GM18511 (cell line): ENCODE results near the gene KCNJ10.

Experiments used
- ATAC-seq: cut with Tn5 transposase; IDR thresholded peaks from one replicate; pipeline ENCODE4 v1.9.1; 2021; ENCODE audit warnings: mild to moderate bottlenecking, moderate library complexity; ENCODE audit not compliant: unreplicated experiment

KCNJ10 gene

DNA sequence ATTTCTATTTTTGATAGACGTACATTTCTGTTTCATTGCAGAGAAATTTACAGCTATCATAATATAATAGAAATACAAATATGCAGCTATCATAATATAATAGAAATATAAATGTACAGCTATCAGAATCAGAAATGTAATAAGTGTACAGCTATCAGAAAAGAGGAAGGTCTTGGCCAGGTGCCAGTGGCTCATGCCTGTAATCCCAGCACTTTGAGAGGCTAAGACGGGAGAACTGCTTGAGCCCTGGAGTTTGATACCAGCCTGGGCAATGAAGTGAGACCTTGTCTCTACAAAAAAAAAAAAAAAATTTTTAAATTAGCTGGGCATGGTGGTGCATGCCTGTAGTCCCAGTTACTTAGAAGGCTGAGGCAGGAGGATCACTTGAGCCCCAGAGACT, 76.0 kb downstream of the KCNJ10 start:
- ATAC-seq, result no peak

DNA sequence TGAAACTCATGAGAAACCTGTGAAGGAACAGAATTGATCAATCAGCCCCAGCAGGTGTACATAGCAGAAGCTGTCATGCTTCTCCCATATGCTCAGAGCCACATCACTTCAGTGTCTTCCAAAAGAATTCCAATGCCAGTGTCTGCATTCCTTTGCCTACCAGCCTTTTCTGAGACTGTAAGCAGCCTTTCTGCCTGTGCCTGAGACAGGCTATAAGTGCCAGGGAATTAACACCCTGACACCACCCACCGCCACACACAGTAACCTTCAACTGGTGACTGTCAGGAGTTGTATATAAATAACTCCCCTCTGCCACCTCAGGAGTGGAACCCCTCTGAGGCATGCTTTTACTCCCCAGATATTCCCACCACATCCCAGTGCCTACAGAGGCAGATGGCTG, 77.8 kb downstream of the KCNJ10 start:
- ATAC-seq, result no peak

DNA sequence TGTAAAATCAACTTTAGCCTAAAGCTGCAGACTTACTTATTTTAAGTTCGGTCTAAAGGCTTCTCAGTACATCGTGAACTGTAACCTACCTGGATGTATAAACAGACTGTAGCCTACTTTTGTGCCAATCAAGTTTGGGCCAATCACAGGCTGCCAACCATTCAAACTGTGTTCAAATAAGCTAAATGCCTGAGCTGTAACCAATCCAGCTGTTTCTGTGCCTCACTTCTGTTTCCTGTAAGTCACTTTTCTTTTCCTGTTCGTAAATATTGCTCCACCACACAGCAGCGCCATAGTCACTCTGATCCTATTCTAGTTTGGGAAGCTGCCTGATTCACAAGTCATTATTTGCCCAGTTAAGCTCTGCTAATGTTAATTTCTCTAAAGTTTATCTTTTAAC, 78.4 kb downstream of the KCNJ10 start:
- no peak for ATAC-seq

DNA sequence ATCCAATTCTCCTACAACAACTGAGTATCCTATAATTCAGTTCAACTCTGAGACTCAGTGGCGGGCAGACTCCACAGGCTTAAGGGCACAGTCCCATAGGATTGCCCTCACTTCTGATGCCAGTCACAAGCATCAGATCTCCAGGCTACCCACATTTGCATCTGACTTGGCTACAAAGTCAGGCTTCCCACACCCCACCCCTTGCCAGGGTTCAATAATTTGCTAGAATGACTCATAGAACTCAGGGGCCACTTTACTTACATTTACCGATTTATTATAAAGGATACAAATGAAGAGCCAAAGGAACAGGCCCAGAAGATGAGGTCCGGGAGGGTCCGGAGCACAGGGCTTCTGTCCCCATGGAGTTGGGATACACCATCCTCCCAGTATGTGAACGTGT, 80.0 kb downstream of the KCNJ10 start:
- no peak for ATAC-seq

DNA sequence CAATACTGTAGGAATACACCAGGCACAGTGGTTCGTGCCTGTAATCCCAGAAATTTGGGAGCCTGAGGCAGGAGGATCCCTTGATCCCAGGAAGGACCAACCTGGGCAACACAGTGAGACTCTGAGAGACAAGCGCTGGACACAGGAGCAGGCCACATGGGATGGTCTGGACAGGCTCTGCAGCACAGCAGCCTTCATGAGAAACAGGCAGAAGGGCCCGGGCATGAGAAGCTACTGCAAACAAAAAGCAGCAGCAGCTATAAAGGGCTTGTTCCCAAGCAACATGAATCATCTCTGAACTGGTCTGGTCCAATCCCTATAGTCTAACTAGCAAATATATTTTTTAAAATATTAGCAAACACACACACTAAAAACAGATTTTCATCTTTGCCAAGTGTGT, 80.4 kb downstream of the KCNJ10 start:
- no peak for ATAC-seq

DNA sequence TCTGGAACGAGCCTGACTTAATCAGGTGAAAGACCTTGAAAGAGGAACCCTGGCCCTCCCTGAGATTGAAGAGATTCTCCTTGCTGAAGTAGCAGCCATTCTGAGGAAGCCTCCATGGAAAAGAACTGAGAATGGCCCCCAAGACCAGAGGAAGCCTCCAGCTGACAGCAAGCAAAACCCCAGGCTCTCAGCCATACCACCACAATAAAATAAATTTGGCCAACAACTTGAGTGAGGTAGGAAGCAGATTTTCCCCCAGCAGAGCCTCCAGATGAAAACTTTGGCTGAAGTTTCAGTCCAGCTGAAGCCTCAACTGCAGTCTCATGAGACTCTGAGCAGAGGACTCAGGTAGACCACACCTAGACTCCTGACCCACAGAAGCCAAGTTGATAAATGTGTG, 82.0 kb downstream of the KCNJ10 start:
- no peak for ATAC-seq

DNA sequence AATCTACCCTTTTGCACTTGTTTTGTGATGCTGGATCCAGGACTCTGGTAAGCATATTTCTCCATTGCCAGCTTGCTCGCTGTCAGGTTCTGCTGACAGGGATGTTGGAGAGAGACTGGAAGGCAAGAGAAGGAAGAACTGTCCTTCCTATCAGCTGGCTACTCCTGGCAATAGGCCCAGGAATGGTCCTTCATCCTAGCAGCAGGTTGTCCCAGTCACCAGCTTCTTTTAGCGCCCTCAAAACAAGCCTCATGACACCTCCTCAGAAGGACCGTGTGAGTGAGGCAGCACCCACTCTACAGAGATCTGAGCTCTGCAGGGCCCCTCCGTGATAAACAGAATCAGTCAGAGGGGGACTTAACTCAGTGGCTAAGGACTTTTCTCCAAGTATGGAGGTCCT, 82.8 kb downstream of the KCNJ10 start:
- ATAC-seq, result no peak

DNA sequence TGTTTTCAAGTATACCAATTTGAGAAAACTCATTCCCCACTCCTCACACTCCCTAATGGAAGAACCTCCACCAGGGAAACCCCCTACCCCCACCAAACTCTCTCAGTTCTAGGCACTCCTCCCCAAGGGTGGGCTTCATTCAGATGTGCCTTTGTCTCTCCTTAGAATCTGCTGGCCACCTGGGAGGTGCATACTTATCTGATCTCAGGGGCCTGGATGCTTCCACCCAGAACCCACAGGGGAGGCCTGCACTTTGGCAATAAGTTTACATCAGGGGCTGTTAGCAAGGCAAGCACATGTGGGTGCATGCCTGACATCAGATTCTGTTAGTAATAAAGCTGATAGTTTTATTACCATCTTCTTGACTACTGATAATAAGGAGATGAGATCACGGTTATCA, 83.4 kb downstream of the KCNJ10 start:
- ATAC-seq, result no peak

DNA sequence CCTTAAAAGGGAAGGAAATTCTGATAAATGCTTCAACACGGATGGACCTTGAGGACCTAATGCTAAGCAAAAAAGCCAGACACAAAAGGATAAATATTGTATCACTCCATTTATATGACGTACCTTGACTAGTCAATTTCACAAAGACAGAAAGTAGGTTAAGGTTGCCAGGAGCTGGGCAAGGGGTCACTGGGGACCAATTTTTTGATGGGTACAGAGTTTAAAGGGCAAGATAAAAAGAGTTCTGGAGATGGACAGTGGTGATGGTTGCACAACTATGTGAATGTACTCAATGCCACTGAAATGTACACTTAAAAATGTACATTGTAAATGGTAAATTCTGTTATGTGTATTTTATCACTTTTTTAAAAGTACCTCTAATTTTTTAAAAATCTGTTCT, 83.9 kb downstream of the KCNJ10 start:
- ATAC-seq, result no peak

DNA sequence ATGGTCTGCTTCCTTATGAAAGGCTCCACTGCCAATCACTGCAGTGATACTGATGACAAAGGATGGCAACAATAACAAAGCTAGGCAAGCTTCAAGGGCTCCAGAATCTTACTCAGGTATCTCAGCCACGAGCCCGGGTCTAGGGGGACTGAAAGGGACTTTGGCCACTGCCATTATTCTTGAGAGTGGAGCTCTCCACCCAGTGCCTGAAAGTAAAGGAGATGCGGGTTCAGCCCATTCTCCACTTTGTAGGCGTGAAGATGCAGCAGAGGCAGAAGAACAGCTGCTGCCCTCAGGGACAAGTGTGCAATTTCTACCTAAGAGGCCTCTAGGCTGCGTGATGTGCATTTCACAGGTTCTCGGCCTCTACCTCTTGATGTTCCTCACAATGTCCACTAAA, 84.5 kb downstream of the KCNJ10 start:
- ATAC-seq, result no peak

DNA sequence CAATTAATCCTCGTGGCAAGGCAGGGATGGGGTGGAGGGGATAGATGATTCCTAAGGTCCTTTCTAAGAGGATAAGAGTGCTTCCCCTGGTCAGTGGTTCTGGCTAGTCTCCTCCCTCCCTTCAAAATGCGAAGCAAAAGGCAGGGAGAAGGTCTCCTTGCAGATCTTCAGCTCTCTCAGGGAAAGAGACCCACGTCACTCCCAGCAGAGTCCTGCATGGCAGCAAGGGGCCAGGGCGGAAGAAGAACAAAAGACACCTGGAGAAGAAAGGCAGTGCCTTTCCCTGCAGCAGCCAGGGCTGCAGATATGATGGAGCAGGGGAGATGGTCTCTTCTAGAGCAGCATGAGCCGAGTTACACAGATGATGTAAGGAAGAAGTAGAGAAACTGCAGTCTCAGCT, 86.3 kb downstream of the KCNJ10 start:
- no peak for ATAC-seq

DNA sequence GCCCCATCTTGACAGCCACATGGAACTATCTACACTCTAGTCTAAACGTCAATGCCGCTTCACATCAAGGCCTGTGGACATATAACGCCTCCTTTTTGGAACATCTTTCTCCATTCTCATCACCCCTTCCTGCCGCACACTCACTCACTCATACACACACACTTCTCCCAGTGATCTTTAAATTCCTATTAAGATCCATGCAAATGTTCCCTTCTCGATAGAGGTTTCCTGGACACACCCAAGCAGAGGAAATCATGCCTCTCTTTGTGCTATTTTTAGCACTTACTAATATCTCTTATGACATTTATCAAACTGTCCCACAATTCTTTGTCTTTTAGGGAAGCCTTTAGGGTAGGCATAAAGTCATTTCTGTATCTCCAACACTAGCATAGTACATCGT, 87.7 kb downstream of the KCNJ10 start:
- no peak for ATAC-seq

DNA sequence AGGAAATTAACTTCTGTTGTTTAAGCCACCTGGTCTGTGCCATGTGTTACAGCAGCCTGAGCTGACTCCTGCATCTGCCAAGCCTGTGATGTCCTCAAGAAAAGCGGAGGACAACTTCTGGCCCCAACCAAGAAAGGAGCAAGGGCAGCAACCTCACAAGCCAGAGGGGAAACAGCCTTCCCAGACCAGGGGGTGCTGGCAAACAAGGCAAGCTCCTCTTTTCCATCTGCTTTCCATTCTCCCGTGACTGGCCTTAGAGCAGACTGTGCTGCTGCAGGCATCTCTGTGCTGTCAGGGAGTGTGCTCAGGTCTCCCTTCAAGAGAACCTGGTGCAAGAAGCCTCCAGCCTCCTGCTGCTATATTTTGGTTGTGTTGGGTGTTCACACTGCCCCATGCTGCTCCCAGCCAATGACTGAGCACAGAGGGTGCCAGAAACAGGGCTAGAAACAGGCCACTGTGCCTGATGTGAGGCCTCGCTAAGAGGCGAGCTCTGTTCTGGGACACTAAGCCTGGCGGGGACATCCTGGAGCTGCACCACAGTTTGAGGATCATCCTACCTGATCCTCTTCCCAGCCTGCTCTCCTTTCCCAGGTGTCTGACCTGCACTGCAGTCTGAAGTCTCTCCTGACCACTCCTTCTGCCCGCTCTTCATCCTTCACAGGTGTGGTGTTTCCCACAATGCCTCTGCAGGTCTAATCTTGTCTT, 88.5 kb downstream of the KCNJ10 start:
- no peak for ATAC-seq

DNA sequence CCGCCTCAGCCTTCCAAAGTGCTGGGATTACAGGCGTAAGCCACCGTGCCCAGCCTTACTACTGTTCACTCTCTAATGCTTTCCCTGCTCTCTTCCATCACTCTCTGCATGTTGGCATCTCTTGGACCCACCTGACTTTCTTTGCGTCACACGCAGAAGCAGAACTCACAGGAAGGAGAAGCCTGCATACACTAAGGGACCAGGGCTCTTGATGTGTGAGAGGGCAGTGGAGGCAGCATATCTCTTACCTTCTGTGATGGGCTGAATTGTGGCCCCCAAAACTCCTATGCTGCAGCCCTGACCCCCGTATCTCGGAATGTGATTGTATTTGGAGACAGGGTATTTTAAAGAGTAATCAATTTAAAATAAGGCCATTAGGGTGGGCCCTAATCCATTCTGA, 89.2 kb downstream of the KCNJ10 start:
- no peak for ATAC-seq

DNA sequence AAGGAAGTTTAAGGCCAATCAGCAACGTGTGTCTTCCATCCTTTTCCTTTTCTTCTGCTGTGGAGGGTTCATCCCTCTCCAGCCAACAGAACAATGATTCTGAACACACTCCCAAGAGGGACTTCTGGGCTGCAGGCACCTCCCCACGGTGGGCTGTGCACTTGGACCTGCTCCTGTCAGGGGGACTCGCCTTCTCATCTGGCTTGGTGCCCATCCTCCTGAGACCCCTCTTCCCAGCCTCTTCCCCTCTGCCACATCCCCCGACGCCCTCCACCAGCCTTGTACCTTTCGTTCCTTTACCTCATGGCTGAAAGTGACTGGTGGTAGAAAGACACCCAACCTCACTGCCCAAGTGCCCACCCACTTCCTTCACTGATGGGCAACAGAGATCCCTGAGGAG, 89.9 kb downstream of the KCNJ10 start:
- no peak for ATAC-seq

DNA sequence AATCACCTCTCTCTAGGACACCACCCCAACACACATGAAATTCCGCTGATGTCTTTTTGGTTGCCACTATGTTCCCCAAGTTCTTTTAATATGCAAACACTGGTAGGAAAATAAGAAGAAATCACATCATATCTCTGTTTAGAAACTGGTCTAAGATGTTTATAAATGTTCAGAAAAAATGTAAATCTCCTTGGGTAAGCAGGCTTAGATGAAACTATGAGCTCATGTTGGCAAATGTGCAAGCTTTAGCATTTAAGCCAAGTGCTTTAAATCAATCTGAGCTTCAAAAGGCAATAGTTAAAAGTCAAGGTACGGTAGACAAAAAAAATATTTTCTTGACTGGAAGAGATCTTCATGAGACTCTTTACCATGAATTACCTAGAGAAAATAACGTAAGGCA, 90.7 kb downstream of the KCNJ10 start:
- ATAC-seq, result no peak

DNA sequence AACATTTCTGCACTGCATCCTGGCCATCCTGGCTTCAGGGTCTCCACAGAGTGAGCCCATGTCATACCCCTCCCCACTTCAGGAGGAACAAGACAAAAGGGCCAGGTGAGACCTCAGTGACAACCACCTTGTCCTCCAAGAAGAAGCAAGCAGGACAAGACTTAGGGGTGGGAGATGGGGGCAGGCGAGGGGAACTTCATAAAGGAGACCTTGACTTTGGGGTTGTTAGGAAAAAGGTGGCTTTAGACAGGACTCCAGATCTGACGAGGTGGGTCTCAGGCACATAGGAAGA, 91.9 kb downstream of the KCNJ10 start:
- no peak for ATAC-seq

DNA sequence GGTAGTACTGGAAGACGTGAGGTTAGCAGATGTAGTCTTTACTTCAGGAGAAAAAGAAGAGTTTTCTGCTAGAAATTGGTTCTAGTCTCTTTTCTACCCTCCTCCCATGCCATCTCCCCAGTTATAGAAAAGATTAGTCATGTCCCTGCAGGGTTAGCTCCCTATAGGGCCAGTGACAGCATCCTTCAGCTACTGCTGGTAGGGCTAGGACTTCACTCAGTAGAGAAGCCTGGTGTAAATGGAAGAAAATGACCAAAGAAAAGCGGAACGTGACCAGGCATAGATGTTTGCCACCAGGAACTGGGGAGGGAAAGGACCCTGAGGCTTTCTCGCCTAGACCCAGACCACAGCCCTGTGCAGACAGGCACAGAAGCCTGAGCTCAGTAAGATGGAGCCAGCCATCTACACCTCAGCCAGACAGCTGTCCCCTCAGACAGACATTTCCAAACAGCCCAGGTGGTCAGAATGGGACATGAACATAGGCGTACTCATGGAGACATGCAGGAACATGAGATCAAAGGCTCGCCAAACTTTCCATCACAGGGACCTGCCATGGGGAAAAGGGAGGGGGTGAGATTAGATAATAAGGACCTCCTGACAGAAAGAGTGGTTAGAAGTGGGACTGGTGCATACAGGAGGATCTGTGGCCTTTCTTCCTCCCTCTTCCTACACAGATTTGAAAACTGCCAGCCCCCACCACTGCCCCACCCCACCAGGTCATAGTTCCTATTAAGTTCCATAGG, 92.4 kb downstream of the KCNJ10 start:
- ATAC-seq, result no peak

DNA sequence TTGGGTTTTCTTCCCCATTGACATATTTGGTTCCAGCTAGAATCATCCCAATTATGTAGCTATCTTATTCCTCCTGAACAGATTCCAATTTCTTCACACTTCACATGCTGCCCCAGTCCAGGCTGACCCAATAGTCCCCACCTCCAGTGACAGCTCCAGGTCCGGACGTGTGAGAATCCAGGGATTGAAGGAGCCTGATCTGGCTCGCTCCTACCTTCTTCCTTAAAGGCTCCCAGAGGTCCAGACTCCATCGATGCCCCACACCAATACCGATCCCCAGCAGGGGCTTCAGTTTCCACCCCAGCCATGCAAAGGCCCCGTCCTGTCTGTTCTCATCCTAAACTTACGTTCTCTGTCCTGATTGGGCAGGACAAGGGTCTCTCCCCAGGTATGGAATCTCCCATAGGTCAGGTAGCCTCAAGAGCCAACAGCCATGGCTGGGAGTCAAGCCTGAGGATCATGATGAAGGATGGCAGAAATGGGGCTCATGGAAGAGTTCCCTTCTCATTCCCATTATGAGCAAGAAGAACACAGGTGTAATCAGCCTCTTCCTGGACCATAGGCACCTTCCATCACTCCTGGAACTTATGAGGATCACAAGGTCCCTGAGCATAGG, 95.5 kb downstream of the KCNJ10 start:
- ATAC-seq, result no peak

DNA sequence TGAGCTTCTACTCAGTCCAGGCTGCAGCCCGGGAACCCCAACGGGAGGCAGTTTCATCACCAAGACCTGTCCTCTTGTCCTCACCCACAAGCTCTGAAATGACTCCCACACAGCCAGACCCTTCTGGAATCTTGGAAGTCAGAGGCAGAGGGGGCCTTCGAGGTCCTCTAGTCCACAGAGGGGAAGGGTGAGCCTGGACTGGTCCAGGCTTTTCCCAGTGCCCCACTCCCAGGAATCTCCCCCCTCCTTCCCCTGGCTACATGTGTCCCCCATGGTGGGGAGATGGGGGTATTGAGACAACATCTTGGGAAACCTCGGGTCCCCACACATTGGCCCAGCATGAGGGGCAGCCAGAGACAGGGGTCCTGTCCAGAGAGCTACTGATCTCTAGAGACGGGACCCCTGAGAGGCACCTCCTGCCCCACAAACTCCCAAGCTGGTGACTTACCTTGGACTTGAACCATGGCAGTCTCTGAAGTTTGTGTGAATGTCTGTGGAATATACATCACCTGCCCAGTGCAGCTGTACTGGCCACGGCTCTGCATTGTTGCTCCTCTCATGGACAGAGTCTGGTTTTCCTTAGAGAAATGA, 96.5 kb downstream of the KCNJ10 start:
- ATAC-seq, result no peak

DNA sequence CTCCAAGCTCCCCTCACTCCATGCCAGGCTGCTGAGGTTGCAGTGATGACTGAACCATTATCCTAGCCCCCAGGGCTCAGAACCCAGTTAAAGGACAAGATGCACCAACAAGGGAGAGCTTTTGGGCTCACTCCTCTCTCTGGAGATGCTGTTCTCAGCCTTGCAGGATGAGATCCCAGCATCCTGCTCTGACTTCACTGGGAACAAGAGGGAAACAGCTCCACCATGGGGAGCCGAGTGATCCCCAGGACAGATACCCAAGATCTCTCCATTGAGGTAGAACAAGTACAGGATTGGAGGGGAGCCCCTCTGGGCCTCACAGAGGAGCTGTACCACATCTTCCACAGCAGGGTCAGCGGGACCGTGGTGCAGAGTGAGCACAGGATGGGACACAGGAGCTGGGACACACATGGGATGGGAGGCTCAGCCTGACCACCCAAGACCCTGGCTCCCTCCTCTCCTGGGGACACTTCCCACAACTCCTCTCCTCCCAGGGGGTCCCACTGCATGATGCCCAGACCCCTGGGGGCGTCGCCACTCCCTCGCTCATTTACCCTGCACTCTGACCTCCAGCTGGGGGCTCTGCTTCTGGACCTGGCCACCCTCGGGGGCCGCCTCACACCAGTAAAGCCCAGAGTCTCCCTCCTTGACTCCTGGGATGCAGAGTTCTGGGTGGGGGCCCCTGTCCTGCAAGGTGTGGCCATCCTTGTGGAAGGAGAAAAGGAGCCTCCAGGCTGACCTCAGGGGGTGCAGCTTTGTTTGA, 97.3 kb downstream of the KCNJ10 start:
- ATAC-seq, result no peak
